ENCODE results near the gene OGG1. TPM values are rescaled to one million over a fixed set of nuclear protein-coding genes. Genes with fewer than 3 reads are reported as not detected.

OGG1 gene
- total and polyA plus RNA-seq, 11 donors = 6.2 to 14.8 (median 9.5) TPM

DNA sequence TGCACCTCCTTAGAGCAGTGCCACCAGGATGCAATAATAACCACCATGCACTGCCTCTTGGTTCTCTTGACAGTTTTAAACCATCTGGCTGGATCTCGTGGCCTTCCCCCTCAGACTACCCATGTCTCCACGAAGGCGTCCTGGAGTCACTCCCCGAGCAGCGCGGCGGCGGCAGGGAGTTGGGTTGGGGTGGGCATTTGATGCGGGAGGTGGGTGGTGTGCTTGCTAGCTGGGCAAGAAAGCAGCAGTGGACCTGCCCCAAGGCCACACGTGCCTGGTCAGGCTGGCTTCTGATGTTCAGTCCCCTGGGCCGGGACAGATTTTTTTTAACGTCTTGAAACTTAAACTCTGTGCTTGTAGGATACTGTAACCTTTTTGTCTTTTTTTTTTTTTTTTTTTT lies 56.4 kb downstream of the OGG1 start:
- DNase-seq (no peak), ATAC-seq (no peak)
- Histone ChIP-seq H3K4me3 (no peak overlapping the region), H3K36me3 (peaks cover 0 to 74% (median 64%) of the 10 kb centered on the region in 9 donors), H3K27ac (no peak overlapping the region), H3K9me3 (no peaks in the 10 kb centered on the region), H3K27me3 (no peaks in the 10 kb centered on the region), H3K4me1 (peaks cover 0 to 30% (median 11%) of the 10 kb centered on the region in 12 donors)
- intact Hi-C loops (cut with DNase I) = no loop called here
- 85 to 93% (median 90%) methylated on average over 12 of the region's 12 CpGs for WGBS, 4 donors
- TF ChIP-seq POLR2A (IDR thresholded peaks at IDR 0.05) = no peak
- TF ChIP-seq, protein P1, sequence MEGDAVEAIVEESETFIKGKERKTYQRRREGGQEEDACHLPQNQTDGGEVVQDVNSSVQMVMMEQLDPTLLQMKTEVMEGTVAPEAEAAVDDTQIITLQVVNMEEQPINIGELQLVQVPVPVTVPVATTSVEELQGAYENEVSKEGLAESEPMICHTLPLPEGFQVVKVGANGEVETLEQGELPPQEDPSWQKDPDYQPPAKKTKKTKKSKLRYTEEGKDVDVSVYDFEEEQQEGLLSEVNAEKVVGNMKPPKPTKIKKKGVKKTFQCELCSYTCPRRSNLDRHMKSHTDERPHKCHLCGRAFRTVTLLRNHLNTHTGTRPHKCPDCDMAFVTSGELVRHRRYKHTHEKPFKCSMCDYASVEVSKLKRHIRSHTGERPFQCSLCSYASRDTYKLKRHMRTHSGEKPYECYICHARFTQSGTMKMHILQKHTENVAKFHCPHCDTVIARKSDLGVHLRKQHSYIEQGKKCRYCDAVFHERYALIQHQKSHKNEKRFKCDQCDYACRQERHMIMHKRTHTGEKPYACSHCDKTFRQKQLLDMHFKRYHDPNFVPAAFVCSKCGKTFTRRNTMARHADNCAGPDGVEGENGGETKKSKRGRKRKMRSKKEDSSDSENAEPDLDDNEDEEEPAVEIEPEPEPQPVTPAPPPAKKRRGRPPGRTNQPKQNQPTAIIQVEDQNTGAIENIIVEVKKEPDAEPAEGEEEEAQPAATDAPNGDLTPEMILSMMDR (IDR thresholded peaks at IDR 0.05) = no peak

Other genes starting within 250 kb of the OGG1 start
- gene LHFPL4, start 196.1 kb upstream of the OGG1 start, total RNA-seq = under 1 TPM in 1 of 9 donors, not detected in 8; 0.08 TPM
- not detected for gene LHFPL4, start 196.1 kb upstream of the OGG1 start, polyA plus RNA-seq
- gene MTMR14, start 100.4 kb upstream of the OGG1 start, total RNA-seq = 10 to 100 TPM; 31.6 to 93.7 (median 46.3) TPM
- 10 to 100 TPM; 34.1 to 37.7 TPM for gene MTMR14, start 100.4 kb upstream of the OGG1 start, polyA plus RNA-seq
- not detected for gene CPNE9, start 46.1 kb upstream of the OGG1 start, total RNA-seq
- under 1 TPM in 1 of 2 donors, not detected in 1; 0.04 TPM for gene CPNE9, start 46.1 kb upstream of the OGG1 start, polyA plus RNA-seq
- gene BRPF1, start 18.2 kb upstream of the OGG1 start, total RNA-seq = 10 to 100 TPM in 6 of 9 donors, 1 to 10 TPM in 3; 9.0 to 17.8 (median 10.6) TPM
- 10 to 100 TPM in 1 of 2 donors, 1 to 10 TPM in 1; 5.5 to 12.0 TPM for gene BRPF1, start 18.2 kb upstream of the OGG1 start, polyA plus RNA-seq
- gene CAMK1, start 20.0 kb downstream of the OGG1 start, total RNA-seq = 10 to 100 TPM in 7 of 9 donors, 1 to 10 TPM in 2; 9.7 to 26.3 (median 14.7) TPM
- 10 to 100 TPM; 13.8 to 17.5 TPM for gene CAMK1, start 20.0 kb downstream of the OGG1 start, polyA plus RNA-seq
- gene TADA3, start 42.5 kb downstream of the OGG1 start, total RNA-seq = 10 to 100 TPM; 32.8 to 61.5 (median 45.9) TPM
- gene TADA3, start 42.5 kb downstream of the OGG1 start, polyA plus RNA-seq = 10 to 100 TPM; 37.2 to 53.3 TPM
- gene ARPC4, start 43.1 kb downstream of the OGG1 start, total RNA-seq = 100 to 1,000 TPM in 1 of 9 donors, 10 to 100 TPM in 8; 48.8 to 147 (median 79.7) TPM
- 100 to 1,000 TPM in 1 of 2 donors, 10 to 100 TPM in 1; 30.0 to 151 TPM for gene ARPC4, start 43.1 kb downstream of the OGG1 start, polyA plus RNA-seq
- 10 to 100 TPM in 5 of 9 donors, 1 to 10 TPM in 4; 7.0 to 30.3 (median 11.8) TPM for gene TTLL3, start 60.3 kb downstream of the OGG1 start, total RNA-seq
- gene TTLL3, start 60.3 kb downstream of the OGG1 start, polyA plus RNA-seq = 10 to 100 TPM in 1 of 2 donors, 1 to 10 TPM in 1; 4.7 to 17.3 TPM
- 10 to 100 TPM; 25.8 to 68.6 (median 31.1) TPM for gene RPUSD3, start 94.1 kb downstream of the OGG1 start, total RNA-seq
- gene RPUSD3, start 94.1 kb downstream of the OGG1 start, polyA plus RNA-seq = 10 to 100 TPM; 41.1 to 43.5 TPM
- gene CIDEC, start 130.3 kb downstream of the OGG1 start, total RNA-seq = 10 to 100 TPM in 2 of 9 donors, 1 to 10 TPM in 4, under 1 TPM in 1, not detected in 2; 0.72 to 59.0 (median 1.6) TPM
- 10 to 100 TPM in 1 of 2 donors, 1 to 10 TPM in 1; 4.0 to 17.5 TPM for gene CIDEC, start 130.3 kb downstream of the OGG1 start, polyA plus RNA-seq
- gene JAGN1, start 140.7 kb downstream of the OGG1 start, total RNA-seq = 10 to 100 TPM; 15.1 to 40.3 (median 21.2) TPM
- 10 to 100 TPM; 20.8 to 77.3 TPM for gene JAGN1, start 140.7 kb downstream of the OGG1 start, polyA plus RNA-seq
- gene IL17RE, start 152.9 kb downstream of the OGG1 start, total RNA-seq = 1 to 10 TPM in 4 of 9 donors, under 1 TPM in 5; 0.65 to 6.9 (median 0.79) TPM
- 1 to 10 TPM in 1 of 2 donors, under 1 TPM in 1; 0.95 to 1.3 TPM for gene IL17RE, start 152.9 kb downstream of the OGG1 start, polyA plus RNA-seq
- 10 to 100 TPM; 20.6 to 45.3 (median 29.2) TPM for gene IL17RC, start 167.1 kb downstream of the OGG1 start, total RNA-seq
- gene IL17RC, start 167.1 kb downstream of the OGG1 start, polyA plus RNA-seq = 10 to 100 TPM; 34.7 to 42.1 TPM
- gene CRELD1, start 183.9 kb downstream of the OGG1 start, total RNA-seq = 10 to 100 TPM; 45.9 to 77.8 (median 60.6) TPM
- gene CRELD1, start 183.9 kb downstream of the OGG1 start, polyA plus RNA-seq = 10 to 100 TPM; 61.8 to 71.8 TPM
- gene PRRT3, start 202.5 kb downstream of the OGG1 start, total RNA-seq = 1 to 10 TPM in 4 of 9 donors, under 1 TPM in 5; 0.39 to 2.3 (median 0.81) TPM
- under 1 TPM; 0.44 to 0.46 TPM for gene PRRT3, start 202.5 kb downstream of the OGG1 start, polyA plus RNA-seq
- gene EMC3, start 236.9 kb downstream of the OGG1 start, total RNA-seq = 100 to 1,000 TPM in 2 of 9 donors, 10 to 100 TPM in 7; 54.9 to 109 (median 74.7) TPM
- 100 to 1,000 TPM in 1 of 2 donors, 10 to 100 TPM in 1; 41.8 to 164 TPM for gene EMC3, start 236.9 kb downstream of the OGG1 start, polyA plus RNA-seq